Kidney (tissue), 14 donors: Measurements from ENCODE around the gene MBNL3. TPM values are rescaled to one million over a fixed set of nuclear protein-coding genes. Genes with fewer than 3 reads are reported as not detected.
"Not testable (repeated sequence)": the region's sequence is repeated elsewhere in the genome, so short reads cannot be mapped to it uniquely, and the experiment has no call there.

ENCODE experiments used
- DNase-seq, 5 donors: peaks; one replicate each; pipeline ENCODE4 v3.0.0-alpha.2; 2013 to 2020
- FAIRE-seq: peaks from 2 replicates; lab custom pipeline; 2012; peaks lifted over from hg19 to GRCh38; lab: Jason Lieb, UNC
- H3K27ac ChIP-seq, 2 donors: one replicate each; pipeline ENCODE4 v1.7.0; 2013; ENCODE audit warnings: low read depth in 2 of 2, low read length in 2 of 2, inconsistent platforms in 1 of 2
- H3K27me3 ChIP-seq: one replicate; pipeline ENCODE4 v1.7.1; 2013; ENCODE audit warnings: low read length, inconsistent platforms; ENCODE audit not compliant: control insufficient read depth, insufficient read depth
- H3K36me3 ChIP-seq, 3 donors: one replicate each; pipeline versions ENCODE4 v1.7.0 to v1.7.1; 2013; ENCODE audit warnings: low read length in 3 of 3, control low read depth in 1 of 3, inconsistent platforms in 1 of 3; ENCODE audit not compliant: insufficient read depth in 3 of 3, control insufficient read depth in 2 of 3
- H3K4me1 ChIP-seq, 3 donors: one replicate each; pipeline versions ENCODE4 v1.7.0 to v1.7.1; 2013; ENCODE audit warnings: low read length in 3 of 3, inconsistent platforms in 1 of 3, low read depth in 1 of 3; ENCODE audit not compliant: control insufficient read depth in 2 of 3, insufficient read depth in 2 of 3
- H3K4me3 ChIP-seq, 3 donors: one replicate each; pipeline versions ENCODE4 v1.7.0 to v1.8.1; 2013; ENCODE audit warnings: low read length in 3 of 3, control low read depth in 1 of 3, inconsistent platforms in 1 of 3
- H3K9ac ChIP-seq, 3 donors: one replicate each; pipeline versions ENCODE4 v1.7.0 to v1.7.1; 2013; ENCODE audit warnings: low read length in 3 of 3, control low read depth in 1 of 3, inconsistent platforms in 1 of 3
- H3K9me3 ChIP-seq, 3 donors: one replicate each; pipeline versions ENCODE4 v1.7.0 to v1.7.1; 2013; ENCODE audit warnings: low read length in 3 of 3, control low read depth in 1 of 3, inconsistent platforms in 1 of 3; ENCODE audit not compliant: control insufficient read depth in 2 of 3, insufficient read depth in 1 of 3
- CTCF ChIP-seq: IDR thresholded peaks from 3 replicates; pipeline ENCODE4 v1.5.1; 2012; ENCODE audit warnings: mild to moderate bottlenecking, moderate library complexity, borderline replicate concordance; ENCODE audit not compliant: insufficient read depth; ENCODE audit errors: extremely low read depth
- intact Hi-C: fragments of 100-400 bp; cut with DNase I; formaldehyde crosslinking; loops from one replicate; pipeline ENCODE4 v1.11.1; 2022
- polyA plus RNA-seq: library from polyadenylated mRNA; stranded (reverse); fragments of 350-450 nt; fragmentation: Illumina TruSeq; extraction: RNeasy Lipid Tissue Mini Kit (QIAGEN cat#74804); gene quantifications from one replicate; pipeline ENCODE4 v1.2.3, GENCODE V29; 2014; ENCODE audit warnings: low read depth, low replicate concordance; ENCODE audit not compliant: insufficient read depth
- total RNA-seq: library from RNA; stranded (reverse); fragmentation: NEBNext Ultra II Directional; extraction: Animal tissue kit (Norgen Biotek cat#: 25700); gene quantifications from one replicate; pipeline ENCODE4 v1.2.1, GENCODE V29; 2021
- donor health status: control.
- donor health status: control.
- donor health status: control.
- donor health status: control.
- donor health status: control.
- donor health status: DM: yes; HTN: yes; CAD: no.
- donor health status: Normal renal cell carcinoma (clear cell type).

Gene MBNL3
- total and polyA plus RNA-seq, 2 donors from 2014 or later, result 3.3 to 34.5 TPM

- DNase-seq (no peak), FAIRE-seq (no peak)
- Histone ChIP-seq H3K36me3 (no peaks in the 10 kb centered on the region), H3K4me3 (no peak overlapping the region), H3K27me3 (no peaks in the 10 kb centered on the region), H3K9ac (no peak overlapping the region), H3K9me3 (no peaks in the 10 kb centered on the region), H3K27ac (no peak overlapping the region), H3K4me1 (no peaks in the 10 kb centered on the region)
- TF ChIP-seq CTCF, result no peak
- intact Hi-C loops, result no loop called here
Observed at GRCh38 chrX:132452911-132453550, 35.8 kb downstream of the MBNL3 start.

GRCh38 chrX:132445909-132446308 is 42.9 kb downstream of the MBNL3 start:
- DNase-seq, H3K27me3 ChIP-seq, H3K27ac ChIP-seq, intact Hi-C loops, H3K9me3 ChIP-seq, H3K9ac ChIP-seq, H3K4me1 ChIP-seq, H3K36me3 ChIP-seq, FAIRE-seq, H3K4me3 ChIP-seq: not testable (repeated sequence)

- no peak for FAIRE-seq
- no peaks in the 10 kb centered on the region for H3K9me3 ChIP-seq
- no peaks in the 10 kb centered on the region for H3K4me1 ChIP-seq
Observed at GRCh38 chrX:132444936-132445335, 43.9 kb downstream of the MBNL3 start.

More at GRCh38 chrX:132444936-132445335, 43.9 kb downstream of the MBNL3 start:
- H3K4me3 ChIP-seq, result no peak overlapping the region
- H3K9ac ChIP-seq, result no peak overlapping the region
- no peaks in the 10 kb centered on the region for H3K27me3 ChIP-seq
- no peaks in the 10 kb centered on the region for H3K36me3 ChIP-seq
- no peak for DNase-seq
- no peak overlapping the region for H3K27ac ChIP-seq
- intact Hi-C loops, result no loop called here
- TF ChIP-seq CTCF, result no peak
